Stomach (tissue), 9 donors: ENCODE data around the gene KCNQ1. TPM values are rescaled to one million over a fixed set of nuclear protein-coding genes. Genes with fewer than 3 reads are reported as not detected.

Experiments used
- DNase-seq, 2 donors: peaks; one replicate each; pipeline versions ENCODE4 v3.0.0 to v3.0.0-alpha.2; 2013 to 2019
- H3K27ac ChIP-seq, 5 donors: fragments of 200-600 bp in 4 of 5; sonication (generic) in 4 of 5; one replicate each; pipeline ENCODE4 v1.5.1; 2013 to 2019; ENCODE audit warnings: mild to moderate bottlenecking in 1 of 5, moderate library complexity in 1 of 5
- H3K27me3 ChIP-seq, 3 donors: fragments of 200-600 bp; sonication (generic); one replicate each; pipeline ENCODE4 v1.5.1; 2017 to 2019; ENCODE audit warnings: mixed run types in 1 of 3
- H3K36me3 ChIP-seq, 4 donors: fragments of 200-600 bp; sonication (generic); 1 replicate in 3 of 4; 2 replicates in 1 of 4; pipeline ENCODE4 v1.5.1; 2016 to 2019
- H3K4me1 ChIP-seq, 4 donors: fragments of 200-600 bp; sonication (generic); one replicate each; pipeline ENCODE4 v1.5.1; 2016 to 2019
- H3K4me3 ChIP-seq, 4 donors: fragments of 200-600 bp; sonication (generic) in 3 of 4; one replicate each; pipeline ENCODE4 v1.5.1; 2016 to 2019; ENCODE audit warnings: mild to moderate bottlenecking in 1 of 4
- H3K9me3 ChIP-seq, 4 donors: fragments of 200-600 bp; sonication (generic); one replicate each; pipeline ENCODE4 v1.5.1; 2016 to 2019
- CTCF ChIP-seq, 7 experiments: fragments of 450-650 bp in 4 of 7; fragments of 200-600 bp in 3 of 7; sonication (generic) in 3 of 7; IDR thresholded peaks; one replicate each; pipeline ENCODE4 v1.5.1; 2016 to 2019; ENCODE audit warnings: antibody characterized with exemption in 7 of 7, control low read depth in 2 of 7, mild to moderate bottlenecking in 1 of 7
- EP300 ChIP-seq: sonication (generic); formaldehyde crosslinking; IDR thresholded peaks from one replicate; pipeline ENCODE4 v1.6.1; 2017; ENCODE audit warnings: antibody characterized with exemption
- POLR2A ChIP-seq, 4 donors: fragments of 450-650 bp; IDR thresholded peaks; one replicate each; pipeline ENCODE4 v1.6.1; 2016; ENCODE audit warnings: antibody characterized with exemption in 4 of 4, control low read depth in 2 of 4, mild to moderate bottlenecking in 1 of 4, moderate library complexity in 1 of 4
- POLR2AphosphoS5 ChIP-seq, 3 donors: sonication (generic); formaldehyde crosslinking; IDR thresholded peaks; one replicate each; pipeline ENCODE4 v1.6.1; 2016; ENCODE audit warnings: antibody characterized with exemption in 3 of 3
- WGBS, 5 donors: extraction: QIAGEN DNeasy Blood & Tissue Kit in 3 of 5; methylation state at CpG; one replicate each; pipeline versions ENCODE4 v1.1.5 to v1.1.7; 2013 to 2018; 5-methylcytosine and 5-hydroxymethylcytosine counted together
- intact Hi-C: fragments of 100-400 bp; cut with DNase I; formaldehyde crosslinking; loops from one replicate; pipeline ENCODE4 v1.15.1; 2023; ENCODE audit warnings: low total_unique reads
- polyA plus RNA-seq, 3 donors: library from polyadenylated mRNA; stranded (reverse); fragments of 200-250 nt; gene quantifications; one replicate each; pipeline ENCODE4 v1.2.3, GENCODE V29; 2013
- total RNA-seq, 5 donors: library from RNA; depleted of rRNA; stranded (reverse); fragments of >200 nt; gene quantifications; one replicate each; pipeline versions ENCODE4 v1.1.0 to v1.2.3, GENCODE V29; 2014 to 2016
- donor health status: healthy with polysubstance abuse.
- donor health status: Bipolar disorder and iron deficiency.
- donor health status: healthy.

Gene KCNQ1
- total and polyA plus RNA-seq, 8 donors: 12.1 to 155 (median 49.0) TPM

- Histone ChIP-seq H3K9me3 (no peaks in the 10 kb centered on the region), H3K27me3 (no peaks in the 10 kb centered on the region), H3K27ac (no peak overlapping the region), H3K4me1 (no peaks in the 10 kb centered on the region), H3K36me3 (peaks cover 0 to 10% (median 5%) of the 10 kb centered on the region in 4 donors), H3K4me3 (no peak overlapping the region)
- intact Hi-C loops: no loop called here
- DNase-seq: no peak
- TF ChIP-seq POLR2AphosphoS5 (IDR thresholded peaks at IDR 0.05) (no peak), EP300 (no peak), POLR2A (IDR thresholded peaks at IDR 0.05) (no peak), CTCF (IDR thresholded peaks at IDR 0.05) (no peak)
- WGBS, 5 donors: 75 to 94% (median 83%) methylated on average over 12 to 17 of the region's 17 CpGs
Observed at GRCh38 chr11:2846056-2846455, 401.2 kb downstream of the KCNQ1 start.

DNA sequence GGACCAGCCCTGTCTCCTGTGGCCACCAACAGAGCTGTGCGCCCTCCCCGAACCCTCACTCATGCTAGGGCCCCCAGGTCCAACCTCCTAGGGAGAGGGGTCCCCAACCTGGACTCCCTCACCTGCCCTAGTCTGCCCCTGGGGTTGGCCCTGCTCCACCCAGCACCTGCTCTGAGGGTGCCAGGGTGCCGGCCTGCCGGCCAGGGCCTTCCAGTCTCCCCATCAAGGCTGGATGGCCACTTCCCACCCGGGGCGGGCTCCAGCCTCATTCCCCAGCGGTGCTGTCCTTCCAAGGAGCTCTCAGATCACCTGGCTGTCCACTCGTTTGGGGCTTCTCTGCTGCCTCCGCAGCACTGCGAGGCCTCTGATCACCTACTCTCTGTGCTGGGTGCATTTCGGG, 401.7 kb downstream of the KCNQ1 start:
- TF ChIP-seq CTCF (IDR thresholded peaks at IDR 0.05): no peak
- no peak for TF ChIP-seq POLR2A (IDR thresholded peaks at IDR 0.05)
- TF ChIP-seq EP300: no peak
- TF ChIP-seq POLR2AphosphoS5 (IDR thresholded peaks at IDR 0.05): no peak
- intact Hi-C loops: no loop called here
- Histone ChIP-seq H3K9me3 (no peaks in the 10 kb centered on the region), H3K4me3 (no peak overlapping the region), H3K36me3 (peaks cover 0 to 10% (median 5%) of the 10 kb centered on the region in 4 donors), H3K27ac (no peak overlapping the region), H3K4me1 (no peaks in the 10 kb centered on the region), H3K27me3 (no peaks in the 10 kb centered on the region)
- no peak for DNase-seq
- 92 to 96% (median 93%) methylated on average over 4 to 11 of the region's 11 CpGs for WGBS, 5 donors

DNA sequence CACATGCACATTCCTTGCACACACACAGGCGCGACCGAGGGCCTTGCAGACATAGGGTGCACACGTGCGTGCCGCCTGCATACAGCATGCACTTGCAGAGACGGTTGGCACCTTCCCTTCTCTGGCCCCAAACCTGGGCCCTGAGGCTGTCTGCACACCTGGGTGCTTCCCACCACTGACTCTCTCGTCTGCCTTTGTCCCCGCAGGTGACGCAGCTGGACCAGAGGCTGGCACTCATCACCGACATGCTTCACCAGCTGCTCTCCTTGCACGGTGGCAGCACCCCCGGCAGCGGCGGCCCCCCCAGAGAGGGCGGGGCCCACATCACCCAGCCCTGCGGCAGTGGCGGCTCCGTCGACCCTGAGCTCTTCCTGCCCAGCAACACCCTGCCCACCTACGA, 402.8 kb downstream of the KCNQ1 start:
- no peak overlapping the region for H3K27ac ChIP-seq

GRCh38 chr11:2848497-2848896, 403.7 kb downstream of the KCNQ1 start:
- Histone ChIP-seq H3K4me3 (no peak overlapping the region), H3K27ac (no peak overlapping the region), H3K4me1 (no peaks in the 10 kb centered on the region), H3K9me3 (no peaks in the 10 kb centered on the region), H3K36me3 (peaks cover 0 to 10% (median 5%) of the 10 kb centered on the region in 4 donors), H3K27me3 (no peaks in the 10 kb centered on the region)
- TF ChIP-seq EP300 (no peak), POLR2AphosphoS5 (IDR thresholded peaks at IDR 0.05) (no peak), POLR2A (IDR thresholded peaks at IDR 0.05) (no peak), CTCF (IDR thresholded peaks at IDR 0.05) (no peak)
- WGBS, 5 donors: 89 to 98% (median 89%) methylated on average over 8 to 9 of the region's 9 CpGs
- DNase-seq: no peak
- intact Hi-C loops: no loop called here

More for the DNA sequence above, 402.8 kb downstream of the KCNQ1 start:
- no peak for TF ChIP-seq POLR2AphosphoS5 (IDR thresholded peaks at IDR 0.05)
- TF ChIP-seq POLR2A (IDR thresholded peaks at IDR 0.05): no peak
- TF ChIP-seq CTCF (IDR thresholded peaks at IDR 0.05): no peak
- TF ChIP-seq EP300: no peak
- intact Hi-C loops: no loop called here
- DNase-seq: no peak
- no peaks in the 10 kb centered on the region for H3K4me1 ChIP-seq
- no peak overlapping the region for H3K4me3 ChIP-seq
- H3K9me3 ChIP-seq: no peaks in the 10 kb centered on the region
- WGBS, 5 donors: 73 to 89% (median 87%) methylated on average over 21 of the region's 21 CpGs
- H3K27me3 ChIP-seq: no peaks in the 10 kb centered on the region
- H3K36me3 ChIP-seq: peaks cover 0 to 10% (median 5%) of the 10 kb centered on the region in 4 donors
